Mammary epithelial cell (primary cell): ENCODE measurements around the gene CLIC3.
"Not testable (repeated sequence)": the region's sequence is repeated elsewhere in the genome, so short reads cannot be mapped to it uniquely, and the experiment has no call there.

ENCODE experiments used
- EZH2 ChIP-seq: IDR thresholded peaks from 2 replicates; pipeline ENCODE4 v1.6.1; 2012; ENCODE audit warnings: low read length, inconsistent platforms, borderline replicate concordance
- TF ChIP-seq, protein P1 (sequence below), 2 donors: IDR thresholded peaks in 1 of 2; conservative IDR thresholded peaks in 1 of 2; 2 replicates each; pipeline ENCODE4 v1.5.1; 2011 to 2012; ENCODE audit warnings: inconsistent platforms in 2 of 2, low read length in 2 of 2, mild to moderate bottlenecking in 2 of 2, control low read depth in 1 of 2, low read depth in 1 of 2; ENCODE audit not compliant: insufficient read depth in 1 of 2; ENCODE audit errors: extremely low read depth in 1 of 2

DNA sequence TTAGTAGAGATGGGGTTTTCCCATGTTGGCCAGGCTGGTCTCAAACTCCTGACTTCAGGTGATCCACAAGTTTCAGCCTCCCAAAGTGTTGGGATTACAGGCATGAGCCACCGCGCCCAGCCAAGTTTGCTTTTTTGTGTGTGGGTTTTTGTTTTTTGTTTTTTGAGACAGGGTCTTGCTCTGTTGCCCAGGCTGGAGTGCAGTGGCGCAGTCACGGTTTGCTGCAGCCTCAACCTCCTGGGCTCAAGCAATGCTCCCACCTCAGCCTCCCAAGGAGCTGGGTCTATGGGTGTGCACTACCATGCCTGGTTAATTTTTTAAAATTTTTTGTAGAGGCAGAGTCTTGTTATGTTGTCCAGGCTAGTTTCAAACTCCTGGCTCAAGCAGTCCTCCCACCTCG is 37.1 kb upstream of the CLIC3 start:
- TF ChIP-seq, protein P1, sequence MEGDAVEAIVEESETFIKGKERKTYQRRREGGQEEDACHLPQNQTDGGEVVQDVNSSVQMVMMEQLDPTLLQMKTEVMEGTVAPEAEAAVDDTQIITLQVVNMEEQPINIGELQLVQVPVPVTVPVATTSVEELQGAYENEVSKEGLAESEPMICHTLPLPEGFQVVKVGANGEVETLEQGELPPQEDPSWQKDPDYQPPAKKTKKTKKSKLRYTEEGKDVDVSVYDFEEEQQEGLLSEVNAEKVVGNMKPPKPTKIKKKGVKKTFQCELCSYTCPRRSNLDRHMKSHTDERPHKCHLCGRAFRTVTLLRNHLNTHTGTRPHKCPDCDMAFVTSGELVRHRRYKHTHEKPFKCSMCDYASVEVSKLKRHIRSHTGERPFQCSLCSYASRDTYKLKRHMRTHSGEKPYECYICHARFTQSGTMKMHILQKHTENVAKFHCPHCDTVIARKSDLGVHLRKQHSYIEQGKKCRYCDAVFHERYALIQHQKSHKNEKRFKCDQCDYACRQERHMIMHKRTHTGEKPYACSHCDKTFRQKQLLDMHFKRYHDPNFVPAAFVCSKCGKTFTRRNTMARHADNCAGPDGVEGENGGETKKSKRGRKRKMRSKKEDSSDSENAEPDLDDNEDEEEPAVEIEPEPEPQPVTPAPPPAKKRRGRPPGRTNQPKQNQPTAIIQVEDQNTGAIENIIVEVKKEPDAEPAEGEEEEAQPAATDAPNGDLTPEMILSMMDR (conservative IDR thresholded peaks at IDR 0.05 in 1 of 2, IDR thresholded peaks at IDR 0.05 in 1 of 2; ENCODE audit: extremely low read depth in 1 of 2, insufficient read depth in 1 of 2, low read depth in 1 of 2, low read length in 2 of 2) = not testable (repeated sequence)
- TF ChIP-seq EZH2 = not testable (repeated sequence)
